Activated naive CD8-positive, alpha-beta T cell treated with anti-CD3 and anti-CD28 coated beads for 36 hours (primary cell): ENCODE data around the gene SIGLEC12. TPM values are rescaled to one million over a fixed set of nuclear protein-coding genes. Genes with fewer than 3 reads are reported as not detected.

Source experiments
- DNase-seq: peaks from one replicate; pipeline ENCODE4 v3.0.0; 2021
- H3K27ac Mint-ChIP-seq: one replicate; pipeline ENCODE4 v1.8.0; 2022; ENCODE audit warnings: mild to moderate bottlenecking, moderate library complexity, mixed read lengths
- H3K27me3 Mint-ChIP-seq: one replicate; pipeline ENCODE4 v1.8.0; 2022; ENCODE audit warnings: mild to moderate bottlenecking, mixed read lengths
- H3K36me3 Mint-ChIP-seq: one replicate; pipeline ENCODE4 v1.8.0; 2021; ENCODE audit warnings: mild to moderate bottlenecking, mixed read lengths
- H3K4me1 Mint-ChIP-seq: one replicate; pipeline ENCODE4 v1.8.0; 2021; ENCODE audit warnings: mixed read lengths
- H3K4me3 Mint-ChIP-seq: one replicate; pipeline ENCODE4 v1.8.0; 2022; ENCODE audit warnings: mild to moderate bottlenecking, moderate library complexity, mixed read lengths
- H3K9me3 Mint-ChIP-seq: one replicate; pipeline ENCODE4 v1.8.0; 2022; ENCODE audit warnings: mixed read lengths
- total RNA-seq, 2 experiments: library from RNA; stranded (reverse); gene quantifications; one replicate each; pipeline ENCODE4 v1.2.3, GENCODE V29; 2021

Gene SIGLEC12
- total RNA-seq, 2 experiments from 2014 or later = 0.33 to 0.76 TPM

- Mint-ChIP-seq H3K4me3 (no peak overlapping the region), H3K36me3 (no peaks in the 10 kb centered on the region), H3K9me3 (peaks cover 2% of the 10 kb centered on the region), H3K27me3 (peaks cover 74% of the 10 kb centered on the region), H3K27ac (no peak overlapping the region), H3K4me1 (no peaks in the 10 kb centered on the region)
- no peak for DNase-seq
These were observed 33.9 kb upstream of the SIGLEC12 start for GRCh38 chr19:51535535-51535934.

- Mint-ChIP-seq H3K27me3 (peaks cover 76% of the 10 kb centered on the region), H3K4me3 (no peak within 1 kb of the TSS), H3K36me3 (no peaks in the 10 kb centered on the region), H3K9me3 (peaks cover 2% of the 10 kb centered on the region), H3K27ac (no peak within 1 kb of the TSS), H3K4me1 (no peaks in the 10 kb centered on the region)
- no peak for DNase-seq
These were observed 30.0 kb upstream of the SIGLEC12 start, which contains the start of gene SIGLEC6 for GRCh38 chr19:51531349-51532315. Gene SIGLEC6, minus strand, starts transcription at chr19:51531670. Its CDS starts 22 bp downstream, at chr19:51531648.

- Mint-ChIP-seq H3K4me3 (no peak overlapping the region), H3K27me3 (peaks cover 70% of the 10 kb centered on the region), H3K4me1 (no peaks in the 10 kb centered on the region)
These were observed 29.0 kb upstream of the SIGLEC12 start for GRCh38 chr19:51530616-51531015.

GRCh38 chr19:51529301-51529700 lies 27.7 kb upstream of the SIGLEC12 start:
- no peak overlapping the region for H3K27ac Mint-ChIP-seq
- no peaks in the 10 kb centered on the region for H3K4me1 Mint-ChIP-seq
- DNase-seq = no peak
- H3K9me3 Mint-ChIP-seq = no peaks in the 10 kb centered on the region
- H3K4me3 Mint-ChIP-seq = no peak overlapping the region
- H3K27me3 Mint-ChIP-seq = peaks cover 59% of the 10 kb centered on the region
- H3K36me3 Mint-ChIP-seq = no peaks in the 10 kb centered on the region

More at GRCh38 chr19:51530616-51531015, 29.0 kb upstream of the SIGLEC12 start:
- no peaks in the 10 kb centered on the region for H3K36me3 Mint-ChIP-seq
- no peak overlapping the region for H3K27ac Mint-ChIP-seq
- DNase-seq = no peak
- H3K9me3 Mint-ChIP-seq = peaks cover under 1% of the 10 kb centered on the region

- Mint-ChIP-seq H3K4me3 (no peak overlapping the region), H3K36me3 (no peaks in the 10 kb centered on the region)
These were observed 24.1 kb upstream of the SIGLEC12 start for GRCh38 chr19:51525651-51526050.

GRCh38 chr19:51524666-51525264 lies 23.2 kb upstream of the SIGLEC12 start:
- no peaks in the 10 kb centered on the region for H3K36me3 Mint-ChIP-seq
- no peak overlapping the region for H3K27ac Mint-ChIP-seq
- peaks cover 46% of the 10 kb centered on the region for H3K27me3 Mint-ChIP-seq

More at GRCh38 chr19:51525651-51526050, 24.1 kb upstream of the SIGLEC12 start:
- H3K9me3 Mint-ChIP-seq = no peaks in the 10 kb centered on the region
- H3K4me1 Mint-ChIP-seq = no peaks in the 10 kb centered on the region
- no peak for DNase-seq
- no peak overlapping the region for H3K27ac Mint-ChIP-seq
- peaks cover 51% of the 10 kb centered on the region for H3K27me3 Mint-ChIP-seq

GRCh38 chr19:51521781-51522180 lies 20.2 kb upstream of the SIGLEC12 start:
- H3K4me3 Mint-ChIP-seq = no peak overlapping the region
- H3K27ac Mint-ChIP-seq = no peak overlapping the region
- H3K27me3 Mint-ChIP-seq = peaks cover 47% of the 10 kb centered on the region
- no peaks in the 10 kb centered on the region for H3K36me3 Mint-ChIP-seq
- H3K9me3 Mint-ChIP-seq = no peaks in the 10 kb centered on the region
- DNase-seq = no peak
- H3K4me1 Mint-ChIP-seq = no peaks in the 10 kb centered on the region

More at GRCh38 chr19:51524666-51525264, 23.2 kb upstream of the SIGLEC12 start:
- no peak for DNase-seq
- H3K4me1 Mint-ChIP-seq = no peaks in the 10 kb centered on the region
- no peak overlapping the region for H3K4me3 Mint-ChIP-seq
- no peaks in the 10 kb centered on the region for H3K9me3 Mint-ChIP-seq

- H3K9me3 Mint-ChIP-seq = no peaks in the 10 kb centered on the region
- peaks cover 46% of the 10 kb centered on the region for H3K27me3 Mint-ChIP-seq
- no peaks in the 10 kb centered on the region for H3K4me1 Mint-ChIP-seq
- no peaks in the 10 kb centered on the region for H3K36me3 Mint-ChIP-seq
- H3K4me3 Mint-ChIP-seq = no peak overlapping the region
- no peak for DNase-seq
- no peak overlapping the region for H3K27ac Mint-ChIP-seq
These were observed 19.8 kb upstream of the SIGLEC12 start for GRCh38 chr19:51521357-51521756.

- no peak for DNase-seq
These were observed 19.1 kb upstream of the SIGLEC12 start for GRCh38 chr19:51520728-51521127.

GRCh38 chr19:51514866-51515481 lies 13.4 kb upstream of the SIGLEC12 start:
- no peak overlapping the region for H3K27ac Mint-ChIP-seq
- H3K4me1 Mint-ChIP-seq = peaks cover 2% of the 10 kb centered on the region
- no peak overlapping the region for H3K4me3 Mint-ChIP-seq
- peaks cover 47% of the 10 kb centered on the region for H3K27me3 Mint-ChIP-seq
- H3K36me3 Mint-ChIP-seq = no peaks in the 10 kb centered on the region
- no peaks in the 10 kb centered on the region for H3K9me3 Mint-ChIP-seq
- peak; percentile 14 for DNase-seq

More at GRCh38 chr19:51520728-51521127, 19.1 kb upstream of the SIGLEC12 start:
- Mint-ChIP-seq H3K9me3 (no peaks in the 10 kb centered on the region), H3K4me3 (no peak overlapping the region), H3K36me3 (no peaks in the 10 kb centered on the region), H3K27ac (no peak overlapping the region), H3K27me3 (peaks cover 49% of the 10 kb centered on the region), H3K4me1 (no peaks in the 10 kb centered on the region)

GRCh38 chr19:51513968-51514367 lies 12.4 kb upstream of the SIGLEC12 start:
- H3K36me3 Mint-ChIP-seq = no peaks in the 10 kb centered on the region
- H3K9me3 Mint-ChIP-seq = no peaks in the 10 kb centered on the region
- no peak overlapping the region for H3K4me3 Mint-ChIP-seq
- DNase-seq = no peak
- H3K27me3 Mint-ChIP-seq = peaks cover 46% of the 10 kb centered on the region
- H3K4me1 Mint-ChIP-seq = peaks cover 2% of the 10 kb centered on the region
- H3K27ac Mint-ChIP-seq = no peak overlapping the region

- Mint-ChIP-seq H3K4me1 (peaks cover 2% of the 10 kb centered on the region), H3K27me3 (peaks cover 30% of the 10 kb centered on the region), H3K4me3 (no peak overlapping the region), H3K9me3 (no peaks in the 10 kb centered on the region), H3K27ac (no peak overlapping the region), H3K36me3 (no peaks in the 10 kb centered on the region)
- DNase-seq = peak; percentile 9
These were observed 9.8 kb upstream of the SIGLEC12 start for GRCh38 chr19:51511353-51511752.

- Mint-ChIP-seq H3K27me3 (peaks cover 27% of the 10 kb centered on the region), H3K9me3 (no peaks in the 10 kb centered on the region), H3K4me1 (peaks cover 2% of the 10 kb centered on the region), H3K36me3 (no peaks in the 10 kb centered on the region), H3K4me3 (no peak overlapping the region), H3K27ac (no peak overlapping the region)
- no peak for DNase-seq
These were observed 8.4 kb upstream of the SIGLEC12 start for GRCh38 chr19:51509823-51510660.

- no peaks in the 10 kb centered on the region for H3K9me3 Mint-ChIP-seq
- no peak overlapping the region for H3K27ac Mint-ChIP-seq
- peaks cover 21% of the 10 kb centered on the region for H3K27me3 Mint-ChIP-seq
- H3K4me1 Mint-ChIP-seq = no peaks in the 10 kb centered on the region
- no peak overlapping the region for H3K4me3 Mint-ChIP-seq
- H3K36me3 Mint-ChIP-seq = no peaks in the 10 kb centered on the region
- DNase-seq = no peak
These were observed 6.6 kb upstream of the SIGLEC12 start for GRCh38 chr19:51508059-51508733.
